DOHH2 (cell line): Measurements from ENCODE around the gene EPHA8.

Source experiments
- H3F3A ChIP-seq: fragments of 200-600 bp; sonication (generic), shearing (Covaris generic); 2 replicates; pipeline ENCODE4 v1.6.0; 2016; ENCODE audit warnings: antibody characterized with exemption, mild to moderate bottlenecking; ENCODE audit not compliant: control insufficient read depth, insufficient read depth
- H3K27ac ChIP-seq: fragments of 200-600 bp; sonication (generic); 2 replicates; pipeline ENCODE4 v1.5.1; 2014; ENCODE audit warnings: low read depth, mild to moderate bottlenecking, low read length, moderate library complexity
- H3K27me3 ChIP-seq: fragments of 200-600 bp; sonication (generic); 2 replicates; pipeline ENCODE4 v1.6.1; 2014; ENCODE audit warnings: mild to moderate bottlenecking, low read length, mixed read lengths; ENCODE audit not compliant: control insufficient read depth
- H3K36me3 ChIP-seq: fragments of 200-600 bp; sonication (generic); 2 replicates; pipeline ENCODE4 v1.6.1; 2014; ENCODE audit warnings: mild to moderate bottlenecking, low read length, moderate library complexity, mixed read lengths; ENCODE audit not compliant: control insufficient read depth
- H3K4me1 ChIP-seq: fragments of 200-600 bp; sonication (generic); 2 replicates; pipeline ENCODE4 v1.6.1; 2014; ENCODE audit warnings: mild to moderate bottlenecking, low read length, mixed read lengths; ENCODE audit not compliant: control insufficient read depth
- H3K4me2 ChIP-seq: fragments of 200-600 bp; sonication (generic); 2 replicates; pipeline ENCODE4 v1.6.0; 2014; ENCODE audit warnings: mild to moderate bottlenecking, low read length, moderate library complexity
- H3K4me3 ChIP-seq: fragments of 200-600 bp; sonication (generic); 2 replicates; pipeline ENCODE4 v1.5.1; 2014; ENCODE audit warnings: mild to moderate bottlenecking, low read length, mixed read lengths
- H3K79me2 ChIP-seq: fragments of 200-600 bp; sonication (generic); 2 replicates; pipeline ENCODE4 v1.6.1; 2014; ENCODE audit warnings: mild to moderate bottlenecking, low read length, mixed read lengths; ENCODE audit not compliant: control insufficient read depth
- H3K9me2 ChIP-seq: fragments of 200-600 bp; sonication (generic); replicated peaks from 2 replicates; pipeline ENCODE4 v1.6.1; 2014; ENCODE audit warnings: mild to moderate bottlenecking, low read length, mixed read lengths; ENCODE audit not compliant: control insufficient read depth
- H3K9me3 ChIP-seq: fragments of 200-600 bp; sonication (generic); 2 replicates; pipeline ENCODE4 v1.6.1; 2014; ENCODE audit warnings: antibody characterized with exemption, low read length, mixed read lengths; ENCODE audit not compliant: control insufficient read depth, insufficient read depth
- H4K20me1 ChIP-seq: fragments of 200-600 bp; sonication (generic); 2 replicates; pipeline ENCODE4 v1.6.0; 2014; ENCODE audit warnings: low read depth, mild to moderate bottlenecking, antibody characterized with exemption, low read length, moderate library complexity; ENCODE audit not compliant: control insufficient read depth, insufficient read depth
- EZH2phosphoT487 ChIP-seq: fragments of 200-600 bp; sonication (generic); IDR thresholded peaks from 2 replicates; pipeline ENCODE4 v1.6.1; 2017; ENCODE audit warnings: borderline replicate concordance, mild to moderate bottlenecking, antibody characterized with exemption, low read length, moderate library complexity, mixed read lengths
- TF ChIP-seq, protein P1 (sequence below): fragments of 200-600 bp; sonication (generic); IDR thresholded peaks from one replicate; pipeline ENCODE4 v1.5.1; 2014; ENCODE audit warnings: antibody characterized with exemption, mild to moderate bottlenecking, low read depth, low read length; ENCODE audit not compliant: poor library complexity, severe bottlenecking

EPHA8 gene

DNA sequence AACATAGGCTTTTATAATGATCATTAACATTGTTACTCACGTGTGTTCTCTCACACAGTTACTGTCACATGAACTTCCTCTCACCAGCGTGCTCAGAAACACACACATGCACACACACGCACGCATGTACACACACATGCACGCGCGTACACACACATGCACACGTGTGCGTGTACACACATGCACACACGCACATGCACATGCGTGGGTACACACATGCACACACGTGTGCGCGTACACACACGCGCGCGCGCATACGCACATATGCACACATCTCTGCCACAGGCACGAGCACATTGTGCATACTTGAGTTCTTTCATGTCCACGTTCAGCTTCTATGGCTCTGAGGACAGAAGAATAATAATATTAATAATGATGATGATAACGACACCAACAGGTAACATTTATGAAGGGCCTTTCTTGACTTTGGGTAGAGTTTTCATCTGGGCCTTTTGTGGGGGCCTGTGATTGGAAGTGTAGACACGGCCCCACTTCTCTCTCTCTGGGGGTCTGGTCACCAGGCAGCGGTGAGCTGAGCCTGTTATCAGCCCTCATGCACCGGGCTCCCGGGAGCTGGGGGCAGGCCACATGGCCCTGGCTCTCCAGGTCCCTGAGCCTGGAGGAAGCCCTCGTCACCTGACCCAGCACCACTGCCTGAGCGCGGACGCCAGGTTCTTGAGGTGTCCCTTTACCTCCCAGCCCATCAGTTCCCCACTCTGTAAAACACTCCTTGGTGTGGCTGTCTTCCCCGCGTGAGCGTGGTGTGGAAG lies 7.0 kb downstream of the EPHA8 start:
- no peaks in the 10 kb centered on the region for H3K79me2 ChIP-seq
- no peaks in the 10 kb centered on the region for H3K27me3 ChIP-seq
- no peaks in the 10 kb centered on the region for H3K4me1 ChIP-seq
- no peaks in the 10 kb centered on the region for H3K36me3 ChIP-seq
- no peaks in the 10 kb centered on the region for H4K20me1 ChIP-seq
- no peak overlapping the region for H3K27ac ChIP-seq
- no peak overlapping the region for H3K4me2 ChIP-seq
- H3K4me3 ChIP-seq: no peak overlapping the region
- no peak for TF ChIP-seq EZH2phosphoT487
- TF ChIP-seq, protein P1, sequence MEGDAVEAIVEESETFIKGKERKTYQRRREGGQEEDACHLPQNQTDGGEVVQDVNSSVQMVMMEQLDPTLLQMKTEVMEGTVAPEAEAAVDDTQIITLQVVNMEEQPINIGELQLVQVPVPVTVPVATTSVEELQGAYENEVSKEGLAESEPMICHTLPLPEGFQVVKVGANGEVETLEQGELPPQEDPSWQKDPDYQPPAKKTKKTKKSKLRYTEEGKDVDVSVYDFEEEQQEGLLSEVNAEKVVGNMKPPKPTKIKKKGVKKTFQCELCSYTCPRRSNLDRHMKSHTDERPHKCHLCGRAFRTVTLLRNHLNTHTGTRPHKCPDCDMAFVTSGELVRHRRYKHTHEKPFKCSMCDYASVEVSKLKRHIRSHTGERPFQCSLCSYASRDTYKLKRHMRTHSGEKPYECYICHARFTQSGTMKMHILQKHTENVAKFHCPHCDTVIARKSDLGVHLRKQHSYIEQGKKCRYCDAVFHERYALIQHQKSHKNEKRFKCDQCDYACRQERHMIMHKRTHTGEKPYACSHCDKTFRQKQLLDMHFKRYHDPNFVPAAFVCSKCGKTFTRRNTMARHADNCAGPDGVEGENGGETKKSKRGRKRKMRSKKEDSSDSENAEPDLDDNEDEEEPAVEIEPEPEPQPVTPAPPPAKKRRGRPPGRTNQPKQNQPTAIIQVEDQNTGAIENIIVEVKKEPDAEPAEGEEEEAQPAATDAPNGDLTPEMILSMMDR: no peak
- no peaks in the 10 kb centered on the region for H3K9me3 ChIP-seq
- H3K9me2 ChIP-seq: no peaks in the 10 kb centered on the region
- no peaks in the 10 kb centered on the region for H3F3A ChIP-seq

DNA sequence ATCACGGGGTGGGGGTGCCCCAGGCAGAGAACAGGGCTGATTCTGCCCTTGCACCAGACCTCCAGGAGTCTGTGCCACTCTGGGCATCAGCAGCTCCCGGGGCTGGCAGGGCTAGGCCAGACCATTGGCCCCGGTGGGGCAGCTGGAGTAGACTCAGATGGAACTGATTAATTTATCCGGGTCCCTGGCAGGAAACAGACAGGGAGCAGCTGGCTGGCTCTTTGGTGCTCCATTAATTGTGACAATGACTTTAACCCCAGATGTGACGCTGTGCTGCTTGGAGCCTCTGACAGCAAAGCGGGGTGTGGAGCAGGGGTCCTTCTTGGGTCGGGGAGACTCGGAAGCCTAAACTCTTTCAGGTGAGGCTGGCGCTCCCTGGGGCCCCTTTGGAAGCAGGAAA lies 9.5 kb downstream of the EPHA8 start:
- H3K27ac ChIP-seq: no peak overlapping the region
- peaks cover 15% of the 10 kb centered on the region for H3K9me3 ChIP-seq
- peaks cover 3% of the 10 kb centered on the region for H3F3A ChIP-seq
- no peaks in the 10 kb centered on the region for H3K36me3 ChIP-seq
- H3K4me1 ChIP-seq: no peaks in the 10 kb centered on the region
- no peak overlapping the region for H3K4me2 ChIP-seq
- no peaks in the 10 kb centered on the region for H3K9me2 ChIP-seq
- TF ChIP-seq, protein P1: no peak
- TF ChIP-seq EZH2phosphoT487: no peak
- no peaks in the 10 kb centered on the region for H4K20me1 ChIP-seq
- no peak overlapping the region for H3K4me3 ChIP-seq
- H3K27me3 ChIP-seq: no peaks in the 10 kb centered on the region
- H3K79me2 ChIP-seq: no peaks in the 10 kb centered on the region

DNA sequence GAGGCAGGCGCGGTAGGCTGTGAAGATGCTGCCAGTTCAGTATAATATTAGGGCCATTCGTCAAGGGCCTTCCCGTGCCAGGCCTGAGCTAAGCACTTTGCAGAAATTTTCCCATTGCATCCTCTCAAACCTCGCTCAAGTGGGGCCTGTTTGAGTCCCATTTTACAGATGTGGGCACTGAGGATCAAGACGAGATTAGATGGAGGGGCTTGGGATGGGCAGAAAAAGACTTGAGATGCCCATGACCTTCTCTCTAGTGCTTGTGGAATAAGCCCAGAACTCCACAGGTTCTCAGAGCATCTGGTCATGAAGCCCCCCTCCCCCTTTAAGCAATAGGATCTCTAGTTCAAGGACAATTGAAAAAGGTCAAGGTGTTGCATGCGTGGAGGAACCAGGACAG lies 9.9 kb downstream of the EPHA8 start:
- no peaks in the 10 kb centered on the region for H3K36me3 ChIP-seq
- no peaks in the 10 kb centered on the region for H3K27me3 ChIP-seq
- no peak overlapping the region for H3K4me3 ChIP-seq
- no peaks in the 10 kb centered on the region for H4K20me1 ChIP-seq
- no peaks in the 10 kb centered on the region for H3K9me2 ChIP-seq
- no peak overlapping the region for H3K4me2 ChIP-seq
- no peak overlapping the region for H3K27ac ChIP-seq
- peaks cover 7% of the 10 kb centered on the region for H3F3A ChIP-seq
- TF ChIP-seq, protein P1: no peak
- no peak for TF ChIP-seq EZH2phosphoT487
- H3K79me2 ChIP-seq: no peaks in the 10 kb centered on the region
- peaks cover 19% of the 10 kb centered on the region for H3K9me3 ChIP-seq
- H3K4me1 ChIP-seq: no peaks in the 10 kb centered on the region
